H1 (cell line): ENCODE data around the gene BARHL1. TPM values are rescaled to one million over a fixed set of nuclear protein-coding genes. Genes with fewer than 3 reads are reported as not detected.

ENCODE experiments used
- HDAC2 ChIP-seq, 2 experiments: fragments of 300-600 bp in 1 of 2; sonication (generic) in 1 of 2; IDR thresholded peaks; 2 replicates each; pipeline ENCODE4 v1.6.1; 2011 to 2012; ENCODE audit warnings: low read depth in 2 of 2, low read length in 2 of 2, mild to moderate bottlenecking in 2 of 2, moderate library complexity in 2 of 2, borderline replicate concordance in 1 of 2, inconsistent platforms in 1 of 2
- polyA plus RNA-seq, 7 experiments: library from polyadenylated mRNA; depleted of rRNA in 3 of 7; stranded (reverse) in 5 of 7; unstranded in 2 of 7; fragments of >200 nt in 5 of 7; fragments of 200-250 nt in 2 of 7; gene quantifications; 1 replicate in 5 of 7; 2 replicates in 1 of 7; 4 replicates in 1 of 7; pipeline versions ENCODE4 v1.2.1 to v1.2.3, GENCODE V29; 2011 to 2013; ENCODE audit warnings: missing spikeins in 2 of 7, mixed read lengths in 2 of 7
- total RNA-seq: library from RNA; stranded (reverse); fragmentation: NEBNext Ultra II Directional; extraction: Animal tissue kit (Norgen Biotek cat#: 25700); gene quantifications from 2 replicates; pipeline ENCODE4 v1.2.1, GENCODE V29; 2021

Gene BARHL1
- total and polyA plus RNA-seq, 2 of the 8 experiments (the other 6 are each of a cell fraction or from before 2014, with no cell fraction given) = not detected

DNA sequence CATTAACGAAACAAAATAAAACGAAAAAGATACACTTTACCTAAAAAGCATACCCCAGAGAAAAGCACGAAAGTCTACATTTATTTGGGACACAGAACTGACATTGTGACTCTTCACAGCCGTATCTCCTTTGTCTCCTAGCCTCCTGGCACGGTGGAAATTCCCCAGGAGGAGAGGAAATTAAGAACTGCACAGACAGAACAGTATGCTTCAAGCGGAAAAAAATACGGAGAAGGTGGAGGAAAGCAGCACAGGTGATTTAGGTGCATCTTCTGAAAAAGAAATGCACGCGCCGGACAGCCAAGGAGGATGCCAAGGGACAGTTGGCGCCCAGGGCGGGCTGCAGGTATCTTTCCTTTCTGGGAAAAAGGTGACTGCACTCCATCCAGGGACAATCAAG is 55.4 kb downstream of the BARHL1 start (continued):
- no peak for TF ChIP-seq HDAC2 (IDR thresholded peaks at IDR 0.05; ENCODE audit: borderline replicate concordance in 1 of 2, low read depth in 2 of 2, low read length in 2 of 2)
